LNCAP (cell line): ENCODE measurements around the gene ING4.

Source experiments
- CTCF ChIP-seq: fragments of 450-650 bp; IDR thresholded peaks from 2 replicates; pipeline ENCODE4 v1.5.1; 2017; ENCODE audit warnings: mild to moderate bottlenecking

ING4 gene

GRCh38 chr12:6698352-6699046, 35.6 kb upstream of the ING4 start:
- no peak for TF ChIP-seq CTCF

DNA sequence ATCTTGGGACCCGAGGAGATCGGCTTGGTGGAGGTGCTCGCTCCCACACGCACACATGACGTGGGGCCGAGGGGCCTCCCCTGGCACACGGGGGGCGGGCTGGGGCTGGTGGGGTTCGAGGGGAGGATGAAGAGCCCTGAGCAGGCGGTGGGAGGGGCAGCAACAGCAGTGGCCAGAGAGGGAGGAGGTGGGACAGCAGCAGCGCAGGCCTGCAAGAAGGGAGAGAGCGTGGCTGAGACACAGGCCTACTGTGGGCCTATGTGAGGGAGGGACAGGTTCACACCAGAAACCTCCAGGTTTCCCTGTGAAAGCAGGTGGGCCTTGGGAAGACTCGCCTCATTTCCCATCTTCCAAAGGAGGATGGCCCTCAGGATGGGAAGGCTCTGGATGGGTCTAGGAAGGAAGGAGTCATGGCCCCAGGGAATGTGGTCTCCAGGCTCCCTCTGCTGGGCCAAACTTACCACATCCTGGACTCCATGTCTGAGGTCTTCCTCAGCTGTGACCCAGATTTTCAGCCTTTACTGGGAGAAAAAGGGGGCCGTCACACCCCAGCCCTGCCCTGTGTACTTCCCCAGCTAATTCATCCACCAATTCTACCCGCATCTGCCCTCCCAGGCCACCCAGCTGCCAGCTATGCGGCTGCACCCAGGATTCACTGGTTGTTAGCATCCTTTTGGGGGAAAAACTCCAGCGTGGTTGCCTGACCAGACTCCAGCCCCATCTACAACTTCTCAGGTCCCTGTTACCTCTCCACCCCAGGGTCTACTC, 34.8 kb upstream of the ING4 start:
- TF ChIP-seq CTCF = peak; percentile 54

DNA sequence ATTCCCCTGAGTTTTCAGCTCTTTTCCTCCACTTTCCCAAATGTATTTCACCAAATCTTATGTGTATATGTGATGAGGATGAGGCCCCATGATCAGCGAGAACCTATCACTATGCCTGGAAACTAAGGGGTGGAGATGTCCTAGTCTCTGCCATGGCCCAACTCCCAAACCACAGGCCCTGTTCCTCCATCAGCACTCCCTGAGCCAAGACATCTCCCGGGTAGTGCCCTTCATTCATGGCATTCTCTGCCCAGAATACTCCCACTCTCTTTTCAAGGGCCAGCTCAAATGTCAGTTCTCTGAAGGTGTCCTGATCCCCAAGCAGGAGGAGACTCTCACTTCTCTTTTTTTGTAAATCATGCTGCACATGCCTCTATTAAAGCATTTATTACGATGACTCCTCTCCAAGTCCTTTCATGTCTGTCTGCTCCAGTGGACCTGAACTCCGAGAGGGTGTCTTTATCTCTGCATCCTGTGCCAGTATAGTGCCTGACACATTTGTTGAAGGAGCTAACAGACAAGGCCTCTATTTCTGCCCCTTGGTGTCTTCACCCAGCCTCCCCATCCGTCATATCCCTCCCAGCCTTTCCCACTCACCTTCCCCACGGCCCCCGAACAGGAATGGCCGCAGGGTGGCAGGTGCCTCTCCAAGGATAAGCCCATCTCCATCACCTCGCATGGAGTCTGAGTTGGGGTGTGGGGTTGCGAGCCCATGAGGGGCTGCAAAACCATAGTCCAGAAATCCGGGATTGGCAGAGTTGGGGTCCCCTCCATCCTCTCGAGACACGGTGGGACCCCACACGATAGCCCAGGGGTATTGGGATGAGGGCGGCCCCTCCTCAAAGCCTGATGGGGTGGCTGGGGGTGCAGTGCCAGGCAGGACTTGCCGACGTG, 34.0 kb upstream of the ING4 start:
- TF ChIP-seq CTCF = no peak

- no peak for TF ChIP-seq CTCF
Observed at GRCh38 chr12:6695313-6696045, 32.6 kb upstream of the ING4 start.

DNA sequence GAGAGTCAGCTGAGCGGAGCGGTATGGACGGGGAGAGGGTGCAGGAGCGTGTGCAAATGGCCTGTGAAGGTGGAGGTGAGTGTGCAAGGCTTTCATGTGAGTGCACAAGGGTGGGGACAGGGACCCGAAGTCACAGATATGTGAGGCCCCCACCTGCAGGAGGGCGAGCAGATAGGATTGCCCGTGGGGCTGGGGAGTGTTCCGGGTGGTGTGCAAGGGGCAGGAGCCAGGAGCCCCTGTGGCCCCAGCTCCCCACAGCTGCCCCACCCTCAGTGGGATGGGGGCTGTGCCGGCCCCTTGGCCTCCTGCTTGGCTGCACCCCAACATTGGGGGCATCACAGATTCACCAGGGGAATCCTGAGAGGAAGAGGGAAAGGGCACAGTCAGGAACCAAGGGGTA, 31.8 kb upstream of the ING4 start:
- no peak for TF ChIP-seq CTCF

DNA sequence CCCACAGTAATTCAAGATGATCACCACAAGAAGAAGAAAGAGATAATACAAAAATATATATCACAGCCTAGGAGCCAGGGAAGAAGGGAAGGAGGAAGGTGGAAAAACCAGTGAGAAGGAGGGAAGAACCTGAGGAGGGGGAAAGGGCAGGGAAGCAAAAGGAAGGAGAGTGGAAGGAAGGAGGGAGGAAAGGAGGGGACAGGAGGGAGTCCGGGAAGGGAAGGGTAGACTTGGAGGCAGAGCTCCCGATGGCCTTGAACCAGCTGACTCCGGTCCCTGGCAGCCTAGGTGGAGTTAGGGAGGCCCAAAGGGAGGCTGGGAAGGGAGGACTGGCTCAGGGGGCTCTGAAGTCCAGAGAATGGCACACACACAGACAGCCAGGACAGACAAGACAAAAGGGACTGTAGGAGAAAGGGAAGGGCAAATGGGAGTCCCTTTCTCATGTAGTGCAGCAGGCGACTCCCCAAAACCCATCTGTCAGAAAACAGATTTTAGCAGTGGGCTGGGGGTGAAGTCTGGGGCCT, 31.0 kb upstream of the ING4 start:
- no peak for TF ChIP-seq CTCF

- no peak for TF ChIP-seq CTCF
Observed at GRCh38 chr12:6692888-6693287, 30.0 kb upstream of the ING4 start.
